ENCODE data around the gene RPS8. TPM values are rescaled to one million over a fixed set of nuclear protein-coding genes. Genes with fewer than 3 reads are reported as not detected.

Gene RPS8
- total RNA-seq, 2 donors from 2014 or later, result 2,014 to 2,050 TPM

- TF ChIP-seq CTCF (conservative IDR thresholded peaks at IDR 0.05), result peak; percentile 29
- Histone ChIP-seq H3K9me3 (ENCODE audit: control insufficient read depth, low read length) (no peaks in the 10 kb centered on the region), H3K9ac (ENCODE audit: extremely low read depth, low read length, poor library complexity, severe bottlenecking) (no peak overlapping the region), H3K36me3 (ENCODE audit: control insufficient read depth, insufficient read depth, low read length) (peaks cover 27% of the 10 kb centered on the region), H3K4me1 (ENCODE audit: control insufficient read depth, insufficient read depth, low read length) (peaks cover 36% of the 10 kb centered on the region), H3K27ac (ENCODE audit: low read depth, low read length) (no peak overlapping the region), H3K27me3 (ENCODE audit: control insufficient read depth, insufficient read depth, low read length, poor library complexity, severe bottlenecking) (no peaks in the 10 kb centered on the region), H3K4me3 (ENCODE audit: low read length) (no peak overlapping the region)
- Mint-ChIP-seq H3K4me1 (peaks cover 39% of the 10 kb centered on the region), H3K36me3 (ENCODE audit: low read depth) (peaks cover 9% of the 10 kb centered on the region), H3K4me3 (no peak overlapping the region), H3K27me3 (ENCODE audit: insufficient read depth) (peaks cover 2% of the 10 kb centered on the region), H3K27ac (peak overlapping the region; percentile 55), H3K9me3 (no peaks in the 10 kb centered on the region)
- DNase-seq, result peak; percentile 52
- 97 to 98% methylated on average over 17 to 20 of the region's 20 CpGs for WGBS, 2 experiments (ENCODE audit: insufficient coverage in 1 of 2, insufficient read length in 1 of 2)
Observed at GRCh38 chr1:44805311-44806024, 30.1 kb downstream of the RPS8 start.

- H3K27ac Mint-ChIP-seq, result peak overlapping the region; percentile 99
- whole genome bisulfite sequencing, 2 experiments (ENCODE audit: insufficient coverage in 1 of 2, insufficient read length in 1 of 2), result 95 to 96% methylated on average over 50 to 70 of the region's 70 CpGs
- H3K9me3 Mint-ChIP-seq, result no peaks in the 10 kb centered on the region
- no peaks in the 10 kb centered on the region for H3K27me3 Mint-ChIP-seq (ENCODE audit: insufficient read depth)
- Histone ChIP-seq H3K9me3 (ENCODE audit: control insufficient read depth, low read length) (no peaks in the 10 kb centered on the region), H3K36me3 (ENCODE audit: control insufficient read depth, insufficient read depth, low read length) (peaks cover 27% of the 10 kb centered on the region), H3K27ac (ENCODE audit: low read depth, low read length) (peak overlapping the region; percentile 87), H3K4me3 (ENCODE audit: low read length) (no peak overlapping the region), H3K9ac (ENCODE audit: extremely low read depth, low read length, poor library complexity, severe bottlenecking) (no peak overlapping the region), H3K27me3 (ENCODE audit: control insufficient read depth, insufficient read depth, low read length, poor library complexity, severe bottlenecking) (no peaks in the 10 kb centered on the region), H3K4me1 (ENCODE audit: control insufficient read depth, insufficient read depth, low read length) (peaks cover 36% of the 10 kb centered on the region)
- peaks cover 9% of the 10 kb centered on the region for H3K36me3 Mint-ChIP-seq (ENCODE audit: low read depth)
- H3K4me1 Mint-ChIP-seq, result peaks cover 37% of the 10 kb centered on the region
- no peak for DNase-seq
- TF ChIP-seq CTCF (conservative IDR thresholded peaks at IDR 0.05), result peak; percentile 4
- H3K4me3 Mint-ChIP-seq, result no peak overlapping the region
Observed at GRCh38 chr1:44806025-44806703, 30.8 kb downstream of the RPS8 start.

DNA sequence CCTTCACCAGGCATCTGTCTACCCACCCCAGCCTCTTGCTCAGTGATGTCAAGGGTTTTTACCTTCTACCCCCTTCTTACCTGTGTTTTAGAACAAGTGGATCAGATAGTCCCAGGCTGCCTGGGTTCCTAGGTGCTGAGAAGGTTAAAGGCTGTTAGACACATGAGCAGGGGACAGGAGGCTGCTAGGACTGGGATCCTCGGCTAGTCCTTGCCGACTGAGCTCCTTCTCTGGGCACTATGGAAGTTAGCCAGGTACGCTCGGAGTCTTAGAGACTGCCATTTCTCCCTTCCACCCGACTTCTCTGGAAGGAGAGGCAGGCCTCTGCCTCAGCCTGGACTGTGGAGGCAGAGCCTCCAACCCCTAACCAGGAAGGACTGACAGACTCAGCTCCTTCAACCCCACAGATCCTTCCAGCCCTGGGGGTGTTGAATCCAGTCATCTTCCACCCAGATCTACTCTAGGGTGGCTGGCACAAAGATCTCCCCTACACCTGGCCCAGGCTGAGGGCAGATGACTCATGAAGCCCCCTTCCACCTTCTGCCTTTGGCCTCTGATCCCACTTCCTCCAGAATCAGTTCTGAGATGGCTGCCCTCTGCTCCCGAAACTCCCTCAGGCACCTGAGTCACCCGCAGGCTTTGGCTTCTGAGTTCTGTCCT, 31.5 kb downstream of the RPS8 start, which contains the start of gene DYNLT4:
Gene DYNLT4, minus strand, starts transcription at position 648 of the 660 bp plus-strand sequence. CDS start 683 bp downstream, outside the sequence.
- Mint-ChIP-seq H3K4me3 (peak within 1 kb of the TSS; percentile 51), H3K27me3 (ENCODE audit: insufficient read depth) (no peaks in the 10 kb centered on the region), H3K9me3 (no peaks in the 10 kb centered on the region), H3K36me3 (ENCODE audit: low read depth) (peaks cover 9% of the 10 kb centered on the region), H3K4me1 (peaks cover 35% of the 10 kb centered on the region), H3K27ac (peak within 1 kb of the TSS; percentile 99)
- H3K27ac ChIP-seq (ENCODE audit: low read depth, low read length), result peak within 1 kb of the TSS; percentile 87
- no peak within 1 kb of the TSS for H3K4me3 ChIP-seq (ENCODE audit: low read length)
- DNase-seq, result no peak
- peaks cover 36% of the 10 kb centered on the region for H3K4me1 ChIP-seq (ENCODE audit: control insufficient read depth, insufficient read depth, low read length)
- peaks cover 27% of the 10 kb centered on the region for H3K36me3 ChIP-seq (ENCODE audit: control insufficient read depth, insufficient read depth, low read length)
- 82 to 88% methylated on average over 7 of the region's 7 CpGs for WGBS, 2 experiments (ENCODE audit: insufficient coverage in 1 of 2, insufficient read length in 1 of 2)
- no peak for TF ChIP-seq CTCF (conservative IDR thresholded peaks at IDR 0.05)
- no peaks in the 10 kb centered on the region for H3K27me3 ChIP-seq (ENCODE audit: control insufficient read depth, insufficient read depth, low read length, poor library complexity, severe bottlenecking)
- H3K9me3 ChIP-seq (ENCODE audit: control insufficient read depth, low read length), result no peaks in the 10 kb centered on the region
- peak within 1 kb of the TSS; percentile 59 for H3K9ac ChIP-seq (ENCODE audit: extremely low read depth, low read length, poor library complexity, severe bottlenecking)

Data from endodermal cell (in vitro differentiated cells).